Measurements from ENCODE around the gene CD69.

The CD69 gene

DNA sequence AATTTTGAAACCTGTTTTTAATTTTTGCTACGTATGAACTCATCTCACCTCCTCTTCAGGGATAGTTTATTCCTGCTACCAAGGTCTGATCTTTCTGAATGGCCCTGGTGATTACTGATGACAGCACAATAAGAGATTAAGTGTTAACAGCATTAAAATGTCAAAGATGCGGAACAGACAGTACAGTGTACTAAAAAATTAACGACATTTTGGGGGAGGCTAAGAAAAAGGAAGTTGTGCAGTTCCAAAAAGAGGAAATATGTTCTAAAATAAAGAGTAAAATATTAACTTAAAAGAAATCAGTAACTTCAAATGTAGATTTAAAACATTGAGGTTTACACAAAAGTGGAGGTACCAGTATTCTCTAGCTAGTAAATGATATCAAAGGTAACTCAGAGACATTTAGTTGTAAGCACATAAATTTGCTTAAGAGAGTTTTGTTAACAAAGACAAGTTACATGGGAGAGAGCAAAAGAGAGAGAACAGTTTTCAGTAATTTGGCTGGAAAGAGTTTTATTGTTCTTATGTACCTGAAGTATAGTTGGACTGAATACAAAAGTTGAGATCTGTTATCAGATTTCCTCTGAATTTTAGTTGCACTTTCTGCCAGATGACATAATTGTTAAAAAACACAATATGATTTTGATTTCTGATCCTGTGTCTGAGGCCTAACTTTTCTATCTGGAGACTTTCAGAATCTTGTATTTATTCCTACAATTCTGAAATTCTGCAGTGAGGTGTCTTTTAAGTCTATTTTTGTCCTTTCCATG lies 23.6 kb downstream of the CD69 start:
- Histone ChIP-seq H3K27me3 (ENCODE audit: control insufficient read depth, low read length) (no peaks in the 10 kb centered on the region), H3K9me3 (ENCODE audit: control insufficient read depth, insufficient read depth, low read length) (no peaks in the 10 kb centered on the region), H3K27ac (ENCODE audit: low read depth, low read length) (peak overlapping the region; percentile 93), H3K4me2 (ENCODE audit: low read length) (peak overlapping the region; percentile 71), H4K20me1 (ENCODE audit: control insufficient read depth, insufficient read depth, low read depth, low read length) (no peaks in the 10 kb centered on the region), H3K79me2 (ENCODE audit: control insufficient read depth, low read length) (peaks cover 13% of the 10 kb centered on the region), H3F3A (ENCODE audit: control insufficient read depth, insufficient read depth) (peaks cover 45% of the 10 kb centered on the region), H3K9me2 (replicated peaks; ENCODE audit: control insufficient read depth, low read length) (no peaks in the 10 kb centered on the region), H3K36me3 (ENCODE audit: control insufficient read depth, low read length) (0 out of 2 replicates have a peak, but pooled peaks cover under 1% of the 10 kb centered on the region), H3K4me3 (ENCODE audit: low read length) (peak overlapping the region; percentile 53), H3K4me1 (ENCODE audit: control insufficient read depth, low read length) (peaks cover 82% of the 10 kb centered on the region)
- TF ChIP-seq, protein P1, sequence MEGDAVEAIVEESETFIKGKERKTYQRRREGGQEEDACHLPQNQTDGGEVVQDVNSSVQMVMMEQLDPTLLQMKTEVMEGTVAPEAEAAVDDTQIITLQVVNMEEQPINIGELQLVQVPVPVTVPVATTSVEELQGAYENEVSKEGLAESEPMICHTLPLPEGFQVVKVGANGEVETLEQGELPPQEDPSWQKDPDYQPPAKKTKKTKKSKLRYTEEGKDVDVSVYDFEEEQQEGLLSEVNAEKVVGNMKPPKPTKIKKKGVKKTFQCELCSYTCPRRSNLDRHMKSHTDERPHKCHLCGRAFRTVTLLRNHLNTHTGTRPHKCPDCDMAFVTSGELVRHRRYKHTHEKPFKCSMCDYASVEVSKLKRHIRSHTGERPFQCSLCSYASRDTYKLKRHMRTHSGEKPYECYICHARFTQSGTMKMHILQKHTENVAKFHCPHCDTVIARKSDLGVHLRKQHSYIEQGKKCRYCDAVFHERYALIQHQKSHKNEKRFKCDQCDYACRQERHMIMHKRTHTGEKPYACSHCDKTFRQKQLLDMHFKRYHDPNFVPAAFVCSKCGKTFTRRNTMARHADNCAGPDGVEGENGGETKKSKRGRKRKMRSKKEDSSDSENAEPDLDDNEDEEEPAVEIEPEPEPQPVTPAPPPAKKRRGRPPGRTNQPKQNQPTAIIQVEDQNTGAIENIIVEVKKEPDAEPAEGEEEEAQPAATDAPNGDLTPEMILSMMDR (IDR thresholded peaks at IDR 0.05; ENCODE audit: low read depth, low read length, poor library complexity, severe bottlenecking): no peak
- no peak for TF ChIP-seq EZH2phosphoT487 (IDR thresholded peaks at IDR 0.05; ENCODE audit: borderline replicate concordance, low read length)

DNA sequence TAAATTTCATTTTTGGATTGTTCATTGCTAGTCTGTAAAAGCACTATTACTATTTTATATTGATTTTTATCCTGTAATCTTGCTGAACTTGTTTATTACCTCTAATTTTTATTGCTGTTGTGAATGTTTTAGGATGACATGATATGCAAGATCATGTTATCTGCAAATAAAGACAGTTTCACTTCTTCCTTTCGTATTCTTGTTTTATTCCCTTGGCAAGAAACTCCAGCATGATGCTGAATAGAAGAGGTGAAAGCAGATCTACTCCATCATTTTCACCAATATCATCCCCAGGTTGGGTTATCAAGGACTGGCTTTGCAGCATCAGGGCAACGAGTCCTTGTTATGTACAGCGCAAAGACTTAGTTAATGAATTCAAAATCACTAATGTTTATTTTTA lies 25.1 kb downstream of the CD69 start:
- TF ChIP-seq EZH2phosphoT487 (IDR thresholded peaks at IDR 0.05; ENCODE audit: borderline replicate concordance, low read length): no peak
- TF ChIP-seq, protein P1 (IDR thresholded peaks at IDR 0.05; ENCODE audit: low read depth, low read length, poor library complexity, severe bottlenecking): no peak
- Histone ChIP-seq H3K4me2 (ENCODE audit: low read length) (peak overlapping the region; percentile 71), H3K79me2 (ENCODE audit: control insufficient read depth, low read length) (peaks cover 28% of the 10 kb centered on the region), H4K20me1 (ENCODE audit: control insufficient read depth, insufficient read depth, low read depth, low read length) (no peaks in the 10 kb centered on the region), H3K4me3 (ENCODE audit: low read length) (peak overlapping the region; percentile 45), H3K4me1 (ENCODE audit: control insufficient read depth, low read length) (peaks cover 83% of the 10 kb centered on the region), H3F3A (ENCODE audit: control insufficient read depth, insufficient read depth) (peaks cover 44% of the 10 kb centered on the region), H3K36me3 (ENCODE audit: control insufficient read depth, low read length) (peaks cover 6% of the 10 kb centered on the region; the same call in 1 of the 2 replicates), H3K27me3 (ENCODE audit: control insufficient read depth, low read length) (no peaks in the 10 kb centered on the region), H3K27ac (ENCODE audit: low read depth, low read length) (peak overlapping the region; percentile 93), H3K9me3 (ENCODE audit: control insufficient read depth, insufficient read depth, low read length) (no peaks in the 10 kb centered on the region), H3K9me2 (replicated peaks; ENCODE audit: control insufficient read depth, low read length) (no peaks in the 10 kb centered on the region)

DNA sequence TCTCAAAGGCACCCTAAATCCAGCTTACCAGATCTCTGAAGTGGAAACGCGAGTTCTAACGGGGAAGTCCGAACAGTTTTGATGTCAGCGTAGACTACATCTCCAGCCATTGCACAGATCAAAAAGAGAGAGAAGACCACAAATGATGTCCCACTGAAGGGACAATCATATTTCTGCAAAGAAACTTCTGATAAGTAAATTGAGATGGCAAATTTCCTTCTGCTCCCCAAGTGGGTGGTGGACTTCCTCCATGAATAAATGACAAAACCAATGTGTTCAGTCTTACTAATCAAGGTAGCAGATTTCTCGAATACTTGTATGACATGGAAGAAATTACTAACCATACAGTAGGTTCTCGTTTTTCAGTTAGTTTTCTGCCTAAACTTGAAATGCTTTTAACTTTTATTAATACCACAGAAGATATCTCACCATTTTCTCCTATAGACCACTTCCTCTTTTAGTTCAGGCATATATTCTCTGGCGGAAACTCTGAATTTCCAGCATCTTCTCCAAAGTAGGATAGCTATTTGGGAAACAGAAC lies 27.7 kb downstream of the CD69 start, which contains the start of gene CLECL1:
TSS of gene CLECL1 (minus strand) at position 177 of the 541 bp plus-strand sequence.
- H3K36me3 ChIP-seq (ENCODE audit: control insufficient read depth, low read length): peaks cover 10% of the 10 kb centered on the region; the same call in 1 of the 2 replicates
- H3K79me2 ChIP-seq (ENCODE audit: control insufficient read depth, low read length): peaks cover 54% of the 10 kb centered on the region
- H3K9me2 ChIP-seq (replicated peaks; ENCODE audit: control insufficient read depth, low read length): no peaks in the 10 kb centered on the region
- peak within 1 kb of the TSS; percentile 74 for H3K4me3 ChIP-seq (ENCODE audit: low read length)
- H3F3A ChIP-seq (ENCODE audit: control insufficient read depth, insufficient read depth): peaks cover 47% of the 10 kb centered on the region
- peak within 1 kb of the TSS; percentile 93 for H3K27ac ChIP-seq (ENCODE audit: low read depth, low read length)
- H3K9me3 ChIP-seq (ENCODE audit: control insufficient read depth, insufficient read depth, low read length): no peaks in the 10 kb centered on the region
- peak within 1 kb of the TSS; percentile 86 for H3K4me2 ChIP-seq (ENCODE audit: low read length)
- peaks cover 92% of the 10 kb centered on the region for H3K4me1 ChIP-seq (ENCODE audit: control insufficient read depth, low read length)
- no peaks in the 10 kb centered on the region for H4K20me1 ChIP-seq (ENCODE audit: control insufficient read depth, insufficient read depth, low read depth, low read length)
- no peaks in the 10 kb centered on the region for H3K27me3 ChIP-seq (ENCODE audit: control insufficient read depth, low read length)
- no peak for TF ChIP-seq EZH2phosphoT487 (IDR thresholded peaks at IDR 0.05; ENCODE audit: borderline replicate concordance, low read length)
- TF ChIP-seq, protein P1 (IDR thresholded peaks at IDR 0.05; ENCODE audit: low read depth, low read length, poor library complexity, severe bottlenecking): no peak

All from DOHH2 (cell line).